Astrocyte of the spinal cord (primary cell): ENCODE measurements around the gene MRPL53.
A peak's percentile ranks its signal among the peaks of the same experiment; 100 is the strongest.

Experiments used
- DNase-seq: peaks from one replicate; pipeline ENCODE4 v3.0.0; 2011; ENCODE audit warnings: low read depth, low spot score
- H3K4me3 ChIP-seq: 2 replicates; pipeline ENCODE4 v1.5.1; 2011; ENCODE audit warnings: low read depth, mild to moderate bottlenecking, low read length, moderate library complexity
- CTCF ChIP-seq: IDR thresholded peaks from 2 replicates; pipeline ENCODE4 v1.5.1; 2012; ENCODE audit warnings: low read depth, mild to moderate bottlenecking, low read length, inconsistent platforms
- in situ Hi-C: cut with HindIII; loops from 2 replicates; pipeline ENCODE4 v1.10.0; 2017; ENCODE audit warnings: low sequenced_read_pairs

MRPL53 gene

GRCh38 chr2:74457129-74457548, 15.3 kb downstream of the MRPL53 start:
- no peak for TF ChIP-seq CTCF
- peak overlapping the region; percentile 53 for H3K4me3 ChIP-seq
- DNase-seq = peak; percentile 41
- in situ Hi-C loops = no loop called here

- peak within 1 kb of the TSS; percentile 85 for H3K4me3 ChIP-seq
- in situ Hi-C loops = no loop called here
- peak; percentile 98 for DNase-seq
- no peak for TF ChIP-seq CTCF
Measured at GRCh38 chr2:74454654-74455511, 17.6 kb downstream of the MRPL53 start, which contains the start of gene INO80B. Gene INO80B, plus strand, starts transcription at chr2:74455087. Its CDS starts 30 bp downstream, at chr2:74455117.

GRCh38 chr2:74450570-74451190, 21.8 kb downstream of the MRPL53 start:
- no peak for TF ChIP-seq CTCF
- H3K4me3 ChIP-seq = no peak overlapping the region
- DNase-seq = no peak
- in situ Hi-C loops = no loop called here

GRCh38 chr2:74448771-74449170, 23.7 kb downstream of the MRPL53 start:
- TF ChIP-seq CTCF = no peak
- H3K4me3 ChIP-seq = no peak overlapping the region
- no peak for DNase-seq
- in situ Hi-C loops = no loop called here

GRCh38 chr2:74447230-74447999, 25.1 kb downstream of the MRPL53 start:
- in situ Hi-C loops = no loop called here
- no peak for TF ChIP-seq CTCF
- no peak overlapping the region for H3K4me3 ChIP-seq
- DNase-seq = no peak
